AG08395 (cell line): ENCODE results near the gene PRAMEF12.
A peak's percentile ranks its signal among the peaks of the same experiment; 100 is the strongest.
"Not testable (repeated sequence)": the region's sequence is repeated elsewhere in the genome, so short reads cannot be mapped to it uniquely, and the experiment has no call there.

Experiments
- DNase-seq: peaks from one replicate; pipeline ENCODE4 v3.0.0; 2012; ENCODE audit warnings: mixed read lengths, low spot score

PRAMEF12 gene

DNA sequence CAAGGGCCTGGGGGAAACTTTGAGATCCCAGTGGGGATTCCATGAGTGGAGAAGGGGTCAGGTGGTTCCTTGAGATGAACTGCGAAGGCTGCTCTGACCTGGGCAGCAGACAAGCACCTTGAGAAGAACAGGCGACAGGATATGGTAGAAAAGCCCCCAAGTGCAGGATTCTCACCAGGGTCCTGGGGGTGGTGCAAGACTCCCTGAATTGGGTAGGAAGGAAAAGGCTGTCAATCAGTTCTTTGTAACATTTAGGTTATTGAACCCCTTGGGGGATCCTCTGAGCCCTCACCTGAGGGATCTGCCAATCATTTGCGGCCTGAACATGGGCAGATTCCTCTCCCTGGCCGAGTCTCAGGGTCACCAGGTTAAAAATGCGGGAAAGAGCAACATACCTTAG, 2.4 kb upstream of the PRAMEF12 start:
- DNase-seq, result no peak

GRCh38 chr1:12772520-12772919, 1.0 kb upstream of the PRAMEF12 start:
- no peak for DNase-seq

DNA sequence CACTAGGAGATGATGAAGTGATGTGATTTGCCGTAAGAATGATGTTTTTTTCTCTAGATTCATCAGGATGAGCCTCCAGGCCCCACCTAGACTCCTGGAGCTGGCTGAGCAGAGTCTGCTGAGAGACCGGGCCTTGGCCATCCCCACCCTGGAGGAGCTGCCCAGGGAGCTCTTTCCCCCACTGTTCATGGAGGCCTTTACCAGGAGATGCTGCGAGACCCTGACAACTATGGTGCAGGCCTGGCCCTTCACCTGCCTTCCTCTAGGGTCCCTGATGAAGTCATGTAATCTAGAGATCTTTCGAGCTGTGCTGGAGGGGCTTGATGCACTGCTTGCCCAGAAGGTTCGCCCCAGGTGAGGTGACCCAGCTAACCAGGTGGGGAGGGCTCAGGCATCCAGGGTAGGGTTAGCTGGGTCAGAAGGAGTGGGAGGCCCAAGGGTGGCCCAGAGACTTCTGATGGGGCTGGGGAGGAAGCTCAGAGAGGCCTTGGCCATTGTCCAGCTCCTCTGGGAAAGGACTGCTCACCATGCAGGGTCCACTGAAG, 1.3 kb downstream of the PRAMEF12 start:
- no peak for DNase-seq

GRCh38 chr1:12775443-12775842, 1.9 kb downstream of the PRAMEF12 start:
- DNase-seq, result no peak

DNA sequence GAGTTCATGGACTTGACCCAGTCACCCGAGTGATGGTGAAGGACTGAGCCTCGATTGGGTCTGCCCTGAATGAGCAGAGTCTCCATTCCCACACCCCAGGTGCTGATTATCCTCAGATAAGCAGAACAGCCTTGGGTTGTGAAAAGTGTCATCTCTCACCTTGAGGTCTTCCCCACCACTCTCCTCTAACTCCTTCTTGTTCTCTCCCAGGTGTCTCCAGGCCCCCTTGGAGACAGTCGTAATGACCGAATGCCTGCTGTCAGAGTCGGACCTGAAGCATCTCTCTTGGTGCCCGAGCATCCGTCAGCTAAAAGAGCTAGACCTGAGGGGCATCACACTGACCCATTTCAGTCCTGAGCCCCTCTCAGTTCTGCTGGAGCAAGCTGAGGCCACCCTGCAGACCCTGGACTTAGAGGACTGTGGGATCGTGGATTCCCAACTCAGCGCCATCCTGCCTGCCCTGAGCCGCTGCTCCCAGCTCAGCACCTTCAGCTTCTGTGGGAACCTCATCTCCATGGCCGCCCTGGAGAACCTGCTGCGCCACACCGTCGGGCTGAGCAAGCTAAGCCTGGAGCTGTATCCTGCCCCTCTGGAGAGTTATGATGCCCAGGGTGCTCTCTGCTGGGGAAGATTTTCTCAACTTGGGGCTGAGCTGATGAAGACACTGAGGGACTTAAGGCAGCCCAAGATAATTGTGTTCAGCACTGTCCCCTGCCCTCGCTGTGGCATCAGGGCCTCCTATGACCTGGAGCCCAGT, 3.4 kb downstream of the PRAMEF12 start:
- no peak for DNase-seq

- no peak for DNase-seq
Observed at GRCh38 chr1:12778061-12778460, 4.5 kb downstream of the PRAMEF12 start.

DNA sequence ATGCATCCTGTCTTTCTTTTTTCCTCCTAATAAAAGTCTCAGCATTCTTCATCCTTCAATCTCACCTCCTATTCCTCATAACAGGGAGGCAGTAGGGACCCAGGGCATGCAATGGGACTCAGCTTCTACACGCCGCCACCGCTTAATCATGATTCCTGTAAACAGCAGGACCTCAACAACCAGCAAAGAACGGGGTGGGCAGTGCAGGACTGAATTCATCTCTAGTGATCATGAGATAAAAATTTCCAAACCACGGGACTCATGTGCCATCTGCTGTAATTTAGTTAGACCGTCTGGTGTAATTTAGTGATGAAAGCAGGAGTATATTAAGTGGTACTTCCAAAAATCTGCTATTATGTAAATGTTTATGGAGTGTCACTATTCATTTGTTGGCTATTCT, 5.4 kb downstream of the PRAMEF12 start:
- DNase-seq, result peak; percentile 15

DNA sequence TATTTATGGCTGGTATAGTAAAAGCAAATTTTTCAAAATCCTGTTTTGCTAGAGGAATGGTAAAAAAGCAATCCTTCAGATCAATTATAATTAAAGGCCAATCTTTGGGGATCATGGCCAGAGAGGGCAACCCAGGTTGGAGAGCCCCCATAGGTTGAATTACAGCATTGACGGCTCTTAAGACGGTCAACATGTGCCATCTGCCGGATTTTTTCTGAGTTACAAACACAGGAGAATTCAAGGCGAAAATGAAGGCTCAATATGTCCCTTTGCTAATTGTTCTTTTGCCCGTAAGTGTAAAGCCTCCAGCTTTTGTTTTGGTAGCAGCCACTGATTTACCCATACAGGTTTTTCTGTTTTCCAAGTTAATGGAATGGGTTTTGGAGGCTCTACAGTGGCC, 8.0 kb downstream of the PRAMEF12 start:
- not testable (repeated sequence) for DNase-seq

GRCh38 chr1:12783783-12784182, 10.2 kb downstream of the PRAMEF12 start:
- DNase-seq, result not testable (repeated sequence)

DNA sequence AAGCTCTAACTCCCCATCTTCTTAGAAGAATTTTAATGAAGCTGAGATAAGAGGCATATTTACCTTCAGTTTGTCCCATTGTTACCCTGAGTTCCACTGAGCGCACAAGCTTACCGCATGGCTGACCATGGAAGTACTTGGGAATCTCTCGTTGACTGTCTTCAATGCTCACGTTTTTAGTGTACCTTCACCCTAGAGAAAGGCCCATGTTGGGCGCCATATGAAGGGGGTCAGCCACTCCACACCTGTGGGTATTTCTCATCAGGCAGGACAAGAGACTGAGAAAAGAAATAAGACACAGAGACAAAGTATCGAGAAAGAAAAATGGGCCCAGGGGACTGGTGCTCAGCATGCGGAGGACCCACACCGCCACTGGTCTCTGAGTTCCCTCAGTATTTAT, 11.2 kb downstream of the PRAMEF12 start:
- DNase-seq, result not testable (repeated sequence)

- not testable (repeated sequence) for DNase-seq
Observed at GRCh38 chr1:12791097-12791496, 17.6 kb downstream of the PRAMEF12 start, which contains the start of gene PRAMEF1. Gene PRAMEF1, plus strand, starts transcription at chr1:12791397. Its CDS starts 1,831 bp downstream, at chr1:12793228.

GRCh38 chr1:12798911-12799310, 25.4 kb downstream of the PRAMEF12 start:
- DNase-seq, result peak; percentile 3

DNA sequence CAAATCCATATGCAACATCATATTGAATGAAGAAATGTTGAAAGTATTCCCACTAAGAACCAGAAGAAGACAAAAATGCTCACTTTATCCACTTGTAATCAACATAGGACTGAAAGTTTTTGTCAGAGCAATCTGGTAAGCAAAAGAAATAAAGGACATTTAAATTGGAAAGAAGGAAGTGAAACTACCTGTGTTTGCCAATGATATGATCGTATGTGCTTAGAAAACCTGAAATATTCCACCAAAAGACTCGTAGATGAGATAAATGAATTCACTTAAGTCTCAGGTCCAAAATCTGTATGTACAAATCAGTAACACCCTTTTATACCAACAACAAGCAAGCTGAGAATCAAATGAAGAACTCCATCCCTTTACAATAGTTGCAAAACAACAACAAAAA, 26.2 kb downstream of the PRAMEF12 start:
- no peak for DNase-seq

- no peak for DNase-seq
Observed at GRCh38 chr1:12809933-12810332, 36.4 kb downstream of the PRAMEF12 start.

- DNase-seq, result peak; percentile 44
Observed at GRCh38 chr1:12810691-12811408, 37.3 kb downstream of the PRAMEF12 start.

GRCh38 chr1:12811409-12811784, 37.9 kb downstream of the PRAMEF12 start:
- no peak for DNase-seq

- not testable (repeated sequence) for DNase-seq
Observed at GRCh38 chr1:12819061-12819460, 45.5 kb downstream of the PRAMEF12 start.
